ENCODE measurements around the gene BBX. TPM values are rescaled to one million over a fixed set of nuclear protein-coding genes. Genes with fewer than 3 reads are reported as not detected.

Gene BBX
- total RNA-seq, 2 donors from 2014 or later: 94.7 to 226 TPM

DNA sequence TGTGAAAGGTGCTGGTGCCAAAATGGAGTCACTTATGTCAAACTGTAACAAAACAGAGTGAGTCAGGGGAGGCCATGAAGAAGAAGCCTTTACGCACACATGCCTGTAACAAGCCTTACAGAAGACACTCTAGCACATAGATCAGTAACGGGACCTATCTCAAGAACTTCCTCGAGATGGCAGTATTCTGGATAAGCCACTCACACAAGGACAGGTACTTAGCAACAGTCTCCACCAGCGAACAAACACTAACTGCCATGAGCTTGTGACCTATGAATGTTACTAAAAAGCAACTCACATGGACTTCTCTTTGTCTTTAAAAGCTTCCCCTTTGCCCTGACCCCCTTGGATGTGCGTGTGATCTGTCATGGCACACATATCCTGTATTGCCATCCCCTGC lies 332.9 kb downstream of the BBX start:
- Histone ChIP-seq H3K36me3 (no peaks in the 10 kb centered on the region), H3K4me1 (replicated peaks) (no peaks in the 10 kb centered on the region), H3K9me3 (no peaks in the 10 kb centered on the region), H3K27me3 (replicated peaks; ENCODE audit: insufficient read depth) (no peaks in the 10 kb centered on the region), H3K27ac (no peak overlapping the region), H3K4me3 (no peak overlapping the region)
- TF ChIP-seq POLR2AphosphoS5 (IDR thresholded peaks at IDR 0.05) (no peak), POLR2A (IDR thresholded peaks at IDR 0.05) (no peak)
- TF ChIP-seq, protein P1, sequence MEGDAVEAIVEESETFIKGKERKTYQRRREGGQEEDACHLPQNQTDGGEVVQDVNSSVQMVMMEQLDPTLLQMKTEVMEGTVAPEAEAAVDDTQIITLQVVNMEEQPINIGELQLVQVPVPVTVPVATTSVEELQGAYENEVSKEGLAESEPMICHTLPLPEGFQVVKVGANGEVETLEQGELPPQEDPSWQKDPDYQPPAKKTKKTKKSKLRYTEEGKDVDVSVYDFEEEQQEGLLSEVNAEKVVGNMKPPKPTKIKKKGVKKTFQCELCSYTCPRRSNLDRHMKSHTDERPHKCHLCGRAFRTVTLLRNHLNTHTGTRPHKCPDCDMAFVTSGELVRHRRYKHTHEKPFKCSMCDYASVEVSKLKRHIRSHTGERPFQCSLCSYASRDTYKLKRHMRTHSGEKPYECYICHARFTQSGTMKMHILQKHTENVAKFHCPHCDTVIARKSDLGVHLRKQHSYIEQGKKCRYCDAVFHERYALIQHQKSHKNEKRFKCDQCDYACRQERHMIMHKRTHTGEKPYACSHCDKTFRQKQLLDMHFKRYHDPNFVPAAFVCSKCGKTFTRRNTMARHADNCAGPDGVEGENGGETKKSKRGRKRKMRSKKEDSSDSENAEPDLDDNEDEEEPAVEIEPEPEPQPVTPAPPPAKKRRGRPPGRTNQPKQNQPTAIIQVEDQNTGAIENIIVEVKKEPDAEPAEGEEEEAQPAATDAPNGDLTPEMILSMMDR (IDR thresholded peaks at IDR 0.05): no peak
- DNase-seq (ENCODE audit: low spot score): no peak
- 81% methylated on average over 5 of the region's 5 CpGs for WGBS
- intact Hi-C loops (cut with DNase I): no loop called here

DNA sequence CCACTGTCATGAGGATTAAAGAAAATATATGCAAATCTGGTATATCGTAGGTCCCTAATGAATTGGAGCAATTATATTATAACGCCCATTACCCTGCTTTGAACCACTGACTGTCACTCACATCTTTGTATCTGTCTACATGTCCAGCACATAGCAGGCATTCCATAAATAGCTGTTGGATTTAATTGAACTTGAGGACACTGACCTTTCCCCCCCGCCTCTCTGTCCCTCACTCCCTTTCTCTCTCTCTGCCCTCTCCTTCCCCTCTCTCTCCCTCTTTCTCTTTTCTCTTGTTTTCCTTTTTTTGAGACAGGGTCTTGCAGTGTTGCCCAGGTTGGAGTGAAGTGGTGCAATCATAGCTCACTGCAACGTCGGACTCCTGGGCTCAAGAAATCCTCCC lies 335.1 kb downstream of the BBX start:
- Histone ChIP-seq H3K36me3 (no peaks in the 10 kb centered on the region), H3K9me3 (no peaks in the 10 kb centered on the region), H3K27me3 (replicated peaks; ENCODE audit: insufficient read depth) (no peaks in the 10 kb centered on the region), H3K4me1 (replicated peaks) (no peaks in the 10 kb centered on the region), H3K27ac (no peak overlapping the region), H3K4me3 (no peak overlapping the region)
- WGBS: 94% methylated on average over 5 of the region's 5 CpGs
- DNase-seq (ENCODE audit: low spot score): no peak
- TF ChIP-seq, protein P1 (IDR thresholded peaks at IDR 0.05): no peak
- TF ChIP-seq POLR2AphosphoS5 (IDR thresholded peaks at IDR 0.05): no peak
- intact Hi-C loops (cut with DNase I): no loop called here

DNA sequence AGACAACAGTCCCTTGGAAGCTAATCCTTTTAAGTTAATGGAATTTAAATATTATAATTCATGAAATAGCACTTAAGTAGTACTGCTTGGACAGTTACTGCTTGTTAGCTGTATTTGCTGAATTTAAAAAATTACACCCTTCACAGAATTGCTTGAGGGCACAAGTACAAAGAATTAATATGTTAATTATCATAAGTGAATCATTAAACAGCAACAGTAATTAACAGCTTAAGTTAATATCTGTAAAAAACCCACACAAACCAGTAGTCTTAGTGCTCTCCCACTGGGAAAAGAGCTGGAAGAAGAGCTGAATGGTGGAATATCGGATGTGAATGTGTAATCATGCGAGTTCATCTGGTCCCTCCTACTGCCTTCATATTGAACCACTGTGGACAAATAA lies 336.1 kb downstream of the BBX start:
- WGBS: 96% methylated on average over 2 of the region's 2 CpGs
- no peak overlapping the region for H3K4me3 ChIP-seq
- H3K27me3 ChIP-seq (replicated peaks; ENCODE audit: insufficient read depth): no peaks in the 10 kb centered on the region
- no peaks in the 10 kb centered on the region for H3K4me1 ChIP-seq (replicated peaks)
- TF ChIP-seq, protein P1 (IDR thresholded peaks at IDR 0.05): no peak
- TF ChIP-seq POLR2AphosphoS5 (IDR thresholded peaks at IDR 0.05): no peak
- TF ChIP-seq POLR2A (IDR thresholded peaks at IDR 0.05): no peak
- no peaks in the 10 kb centered on the region for H3K9me3 ChIP-seq
- no peaks in the 10 kb centered on the region for H3K36me3 ChIP-seq
- no peak for DNase-seq (ENCODE audit: low spot score)
- intact Hi-C loops (cut with DNase I): no loop called here
- no peak overlapping the region for H3K27ac ChIP-seq

Other genes with a start within 250 kb of the BBX start
- gene CCDC54, start 145.5 kb upstream of the BBX start, total RNA-seq: 1 to 10 TPM in 1 of 2 donors, not detected in 1; 5.4 TPM